ENCODE results near the gene RASL10A.

DNA sequence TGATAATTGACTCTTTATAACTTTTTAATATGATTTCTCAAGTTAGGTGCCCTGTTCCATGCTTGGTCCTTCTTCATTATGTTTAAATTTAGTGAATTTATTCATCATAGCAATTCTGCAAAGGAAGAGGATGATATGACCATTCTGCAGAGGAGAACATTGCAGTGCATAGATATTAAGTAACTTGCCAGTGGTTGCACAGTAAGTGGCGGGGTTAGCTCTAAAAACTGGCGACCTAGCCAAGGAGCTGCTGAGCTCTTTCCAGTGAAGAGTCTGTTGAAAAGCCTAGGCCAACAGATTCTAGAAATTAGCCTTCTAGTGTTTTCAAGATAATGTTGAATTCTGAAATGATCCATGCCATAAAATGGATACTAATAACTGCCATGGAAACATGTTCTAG, 42.9 kb downstream of the RASL10A start:
- TF ChIP-seq EZH2 (IDR thresholded peaks at IDR 0.05; ENCODE audit: insufficient read depth, poor library complexity, severe bottlenecking) (no peak), EZH2phosphoT487 (IDR thresholded peaks at IDR 0.05; ENCODE audit: insufficient read depth, low read depth) (no peak)

All from GM23248 (cell line).